Stimulated activated CD8-positive, alpha-beta memory T cell treated with anti-CD3 and anti-CD28 coated beads, Interleukin-4, amount 100 ng/mL, for 24 hours (primary cell): ENCODE data around the gene SOX1.

Source experiments
- DNase-seq: peaks from one replicate; pipeline ENCODE4 v3.0.0-alpha.2; 2020; ENCODE audit warnings: low read depth

Gene SOX1

DNA sequence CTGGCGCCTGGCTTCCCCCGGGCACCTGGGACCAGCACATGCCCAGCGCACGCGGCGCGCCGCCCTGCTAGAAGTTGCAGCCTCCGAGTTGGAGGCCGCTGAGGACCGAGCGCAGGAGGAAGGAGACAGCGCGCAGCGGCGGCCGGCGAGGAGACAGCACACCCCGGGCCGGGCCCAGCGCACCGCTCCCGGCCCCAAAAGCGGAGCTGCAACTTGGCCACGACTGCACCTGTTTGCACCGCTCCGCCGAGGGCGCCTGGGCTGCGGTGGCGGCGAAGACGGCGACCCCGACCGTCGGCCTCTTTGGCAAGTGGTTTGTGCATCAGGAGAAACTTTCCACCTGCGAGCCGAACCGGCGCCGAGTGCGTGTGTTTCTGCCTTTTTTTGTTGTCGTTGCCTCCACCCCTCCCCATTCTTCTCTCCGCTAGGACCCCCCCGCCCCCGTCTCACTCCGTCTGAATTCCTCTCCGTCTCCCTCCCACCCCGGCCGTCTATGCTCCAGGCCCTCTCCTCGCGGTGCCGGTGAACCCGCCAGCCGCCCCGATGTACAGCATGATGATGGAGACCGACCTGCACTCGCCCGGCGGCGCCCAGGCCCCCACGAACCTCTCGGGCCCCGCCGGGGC lies at the start of gene SOX1:
SOX1 (plus strand) TSS at position 34 of the 626 bp plus-strand sequence; CDS start at position 544, 510 bp downstream.
- no peak for DNase-seq

DNA sequence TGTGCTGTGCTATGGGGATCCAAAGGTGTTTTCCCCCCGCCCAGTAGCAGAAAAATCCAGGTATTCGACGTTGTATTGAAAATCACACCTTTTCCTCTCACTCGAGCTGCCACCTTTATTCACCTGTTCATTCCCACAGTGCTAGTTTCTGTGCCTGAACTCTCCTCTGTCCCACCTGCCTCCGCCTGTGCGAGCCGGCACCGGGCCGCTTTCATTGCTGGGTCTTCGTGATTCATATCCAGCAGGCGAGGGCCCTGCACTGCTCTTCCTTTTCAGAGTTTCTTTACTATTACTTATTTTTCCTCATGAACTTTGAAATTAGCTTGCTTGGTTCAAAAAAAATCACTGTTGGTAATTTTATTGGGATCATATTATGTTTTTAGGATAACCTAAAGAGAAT lies 42.4 kb upstream of the SOX1 start:
- no peak for DNase-seq

DNA sequence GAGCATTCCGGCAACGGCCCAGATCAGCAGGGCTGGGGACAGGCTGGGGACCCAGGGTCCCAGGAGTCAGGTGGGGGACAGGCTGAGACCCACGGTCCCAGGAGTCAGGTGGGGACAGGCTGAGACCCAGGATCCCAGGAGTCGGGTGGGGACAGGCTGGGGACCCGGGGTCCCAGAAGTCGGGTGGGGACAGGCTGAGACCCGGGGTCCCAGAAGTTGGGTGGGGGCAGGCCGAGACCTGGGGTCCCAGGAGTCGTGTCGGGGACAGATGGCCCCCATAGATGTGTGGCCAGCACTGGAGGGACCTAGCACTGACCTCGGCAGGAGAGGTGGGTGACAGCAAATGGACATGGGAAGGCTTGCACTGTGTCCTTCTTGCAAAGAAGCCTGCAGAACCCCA lies 39.7 kb upstream of the SOX1 start:
- no peak for DNase-seq

DNA sequence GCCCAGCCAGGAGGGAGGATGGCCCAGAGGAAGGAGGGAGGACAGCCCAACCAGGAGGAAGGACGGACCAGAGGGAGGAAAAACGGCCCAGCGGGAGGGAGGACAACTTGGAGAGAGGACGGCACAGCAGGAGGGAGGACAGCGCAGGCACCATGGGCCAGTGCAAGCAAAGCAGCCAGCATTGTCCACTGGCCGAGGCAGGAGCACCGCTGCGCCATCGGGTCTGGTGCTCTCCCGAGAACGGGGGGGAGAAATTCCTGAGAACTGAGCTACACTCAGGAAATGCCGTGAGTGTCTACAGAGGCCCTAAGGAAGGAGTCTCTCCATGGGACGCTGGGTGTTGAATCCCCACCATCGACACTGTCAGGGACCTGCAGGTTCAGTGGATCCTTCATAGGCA lies 38.5 kb upstream of the SOX1 start:
- no peak for DNase-seq

DNA sequence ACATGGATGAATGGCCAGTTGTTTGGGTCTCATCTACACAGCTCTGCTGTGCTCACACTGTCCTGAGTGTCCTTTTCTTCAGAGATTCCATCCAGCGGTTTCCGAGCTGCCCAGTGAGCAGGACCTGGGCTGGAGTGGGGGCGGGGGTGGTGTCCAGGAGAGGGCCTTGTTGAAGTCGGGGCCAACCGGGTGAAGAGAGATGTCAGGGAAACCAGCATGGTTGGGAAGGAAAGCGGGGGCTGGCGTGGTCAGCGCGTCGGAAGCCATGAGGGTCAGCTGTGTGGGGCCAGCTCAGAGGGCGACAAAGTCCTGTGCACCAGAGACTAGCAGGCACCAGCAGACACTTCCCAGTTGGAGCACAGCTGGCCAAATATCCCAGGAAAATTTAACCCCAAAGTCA lies 37.8 kb upstream of the SOX1 start:
- no peak for DNase-seq

DNA sequence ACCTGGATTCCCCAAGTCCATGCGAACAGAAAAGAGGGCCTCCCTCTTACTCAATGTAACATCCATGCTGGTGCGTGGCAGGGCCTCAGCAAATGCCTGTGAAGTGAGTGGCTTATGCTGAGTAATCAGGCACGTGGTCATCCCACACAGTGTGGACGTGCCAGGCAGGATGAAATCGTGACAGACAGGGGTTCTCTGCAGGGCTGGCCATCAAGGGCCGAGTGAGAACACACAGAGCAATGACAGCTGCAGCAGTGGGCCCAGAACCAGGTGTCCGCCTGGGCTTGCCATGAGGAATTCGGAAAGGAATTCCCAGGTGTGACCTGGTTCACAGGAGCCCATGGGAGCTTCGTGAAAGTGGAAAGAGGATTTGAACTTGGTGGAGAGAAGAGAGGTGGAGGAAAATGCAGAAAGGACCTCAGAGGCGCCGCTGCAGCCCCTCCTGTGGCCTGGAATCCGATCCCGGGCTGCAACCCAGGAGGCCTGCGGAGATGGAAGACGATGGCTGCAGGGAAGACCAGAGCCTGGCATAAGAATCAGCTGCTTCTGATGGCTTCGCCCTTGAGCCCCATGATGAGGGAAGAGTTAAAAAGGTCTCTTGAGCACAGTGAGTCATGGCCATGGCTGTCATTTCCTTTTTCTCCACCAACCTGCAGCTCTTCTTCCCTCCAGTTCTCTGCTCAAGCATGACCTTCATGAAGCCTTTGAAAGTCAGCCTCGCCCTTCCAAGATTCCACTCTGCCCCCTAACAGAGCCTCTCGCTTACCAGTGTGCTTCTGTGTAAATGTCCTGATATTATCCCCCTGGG lies 34.6 kb upstream of the SOX1 start:
- DNase-seq, result no peak

DNA sequence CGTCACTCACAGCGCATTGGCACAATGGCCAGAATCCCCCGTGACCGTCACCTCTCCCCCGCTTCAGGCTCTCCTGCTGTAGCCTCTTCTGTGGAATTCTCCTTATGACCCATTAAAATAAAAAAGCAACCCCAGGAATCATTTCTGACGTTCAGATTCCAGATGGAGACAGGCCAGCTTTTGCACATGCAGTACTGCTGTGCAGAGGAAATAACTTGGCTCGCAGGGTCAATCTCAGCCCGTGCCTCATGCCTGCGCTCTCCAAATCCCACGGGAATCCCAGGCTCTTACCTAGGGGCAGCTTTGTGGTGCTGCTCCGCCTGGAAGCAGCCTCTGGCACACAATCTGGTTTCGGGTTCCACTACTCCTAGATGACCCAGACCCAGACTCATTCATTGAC lies 32.7 kb upstream of the SOX1 start:
- DNase-seq, result no peak

DNA sequence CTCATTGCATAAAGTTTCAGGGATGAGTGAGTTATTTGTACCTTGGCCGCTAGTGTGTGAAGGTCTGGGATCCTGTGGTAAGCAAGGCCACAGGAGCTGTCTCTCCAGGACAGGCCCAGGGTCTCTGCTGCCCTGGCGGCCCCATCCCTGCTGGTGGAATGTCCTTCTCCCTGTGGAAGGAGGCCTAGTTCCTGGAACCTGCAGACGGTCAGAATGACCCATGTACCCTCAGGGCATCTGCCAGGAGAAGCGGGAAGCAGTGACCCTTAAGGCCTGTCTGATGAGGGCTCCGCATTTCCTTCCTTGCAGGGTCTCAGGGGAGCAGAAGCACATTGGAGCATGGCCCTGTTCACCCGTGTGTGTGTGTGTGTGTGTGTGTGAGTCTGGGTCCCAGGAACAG lies 32.1 kb upstream of the SOX1 start:
- no peak for DNase-seq

DNA sequence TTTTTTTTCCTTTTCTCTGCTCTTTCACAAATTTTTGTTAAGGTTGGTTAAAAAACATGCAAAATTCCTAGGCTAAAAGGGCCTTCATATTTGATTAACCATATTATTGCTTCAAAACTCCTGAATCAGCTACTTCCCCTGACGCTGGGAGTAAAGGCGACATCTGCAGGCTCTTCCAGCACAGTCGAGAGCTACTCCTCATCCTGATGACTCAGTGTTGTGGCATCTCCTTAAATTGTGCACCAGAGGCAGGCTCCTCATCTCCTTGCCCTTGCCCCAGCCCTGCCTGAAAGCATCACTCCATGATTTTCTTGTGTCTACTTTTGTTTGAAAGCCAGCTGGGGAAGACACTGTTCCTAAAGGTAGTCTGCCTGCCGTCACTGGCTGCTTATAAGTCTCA lies 24.5 kb upstream of the SOX1 start:
- DNase-seq, result no peak

DNA sequence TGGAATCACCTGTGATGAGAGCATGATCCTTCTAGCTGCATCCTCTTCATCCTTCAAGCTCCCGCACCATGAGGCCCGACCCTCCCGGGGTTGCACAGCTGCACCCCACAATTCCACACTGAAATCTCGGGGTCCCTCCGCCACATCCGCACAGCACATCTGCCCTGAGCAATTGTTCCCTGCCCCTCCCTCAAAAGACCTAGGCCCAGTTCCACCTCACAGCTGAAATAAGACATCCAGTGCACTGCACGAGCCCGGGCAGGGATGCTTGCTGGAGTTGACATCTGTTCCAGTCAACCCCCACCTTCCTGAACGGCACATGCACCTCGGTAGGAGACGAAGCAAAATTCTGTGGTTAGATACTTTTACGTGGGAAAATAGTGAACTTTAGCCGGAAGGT lies 14.7 kb upstream of the SOX1 start:
- no peak for DNase-seq

DNA sequence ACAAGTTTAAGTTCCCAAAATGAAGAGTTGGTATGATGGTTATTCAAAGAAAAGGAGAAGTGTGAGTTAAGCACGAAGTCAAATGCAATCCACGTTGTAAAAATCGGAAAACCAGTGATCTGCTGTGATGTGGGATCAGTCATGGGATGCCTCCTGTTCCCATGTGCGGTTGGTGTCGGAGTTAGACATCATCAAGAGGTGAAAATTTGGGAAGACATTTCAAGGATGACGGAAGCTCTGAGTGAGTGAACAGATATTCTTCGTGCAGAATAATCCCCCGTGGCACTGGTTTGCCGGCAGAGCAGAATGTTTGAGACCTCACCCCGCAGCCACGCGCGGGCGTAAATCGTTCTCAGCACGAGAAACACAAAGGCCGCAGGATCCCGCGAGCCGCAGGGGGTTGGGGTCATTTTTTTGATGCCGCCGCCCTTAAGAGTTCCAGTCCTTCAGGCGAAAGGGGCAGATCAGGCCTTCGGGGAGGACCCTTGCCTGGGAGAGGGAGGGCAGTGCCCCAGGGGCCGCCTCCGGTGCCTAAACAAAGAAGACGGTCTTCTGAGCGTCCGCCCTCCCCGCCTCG lies 13.7 kb upstream of the SOX1 start:
- DNase-seq, result no peak

DNA sequence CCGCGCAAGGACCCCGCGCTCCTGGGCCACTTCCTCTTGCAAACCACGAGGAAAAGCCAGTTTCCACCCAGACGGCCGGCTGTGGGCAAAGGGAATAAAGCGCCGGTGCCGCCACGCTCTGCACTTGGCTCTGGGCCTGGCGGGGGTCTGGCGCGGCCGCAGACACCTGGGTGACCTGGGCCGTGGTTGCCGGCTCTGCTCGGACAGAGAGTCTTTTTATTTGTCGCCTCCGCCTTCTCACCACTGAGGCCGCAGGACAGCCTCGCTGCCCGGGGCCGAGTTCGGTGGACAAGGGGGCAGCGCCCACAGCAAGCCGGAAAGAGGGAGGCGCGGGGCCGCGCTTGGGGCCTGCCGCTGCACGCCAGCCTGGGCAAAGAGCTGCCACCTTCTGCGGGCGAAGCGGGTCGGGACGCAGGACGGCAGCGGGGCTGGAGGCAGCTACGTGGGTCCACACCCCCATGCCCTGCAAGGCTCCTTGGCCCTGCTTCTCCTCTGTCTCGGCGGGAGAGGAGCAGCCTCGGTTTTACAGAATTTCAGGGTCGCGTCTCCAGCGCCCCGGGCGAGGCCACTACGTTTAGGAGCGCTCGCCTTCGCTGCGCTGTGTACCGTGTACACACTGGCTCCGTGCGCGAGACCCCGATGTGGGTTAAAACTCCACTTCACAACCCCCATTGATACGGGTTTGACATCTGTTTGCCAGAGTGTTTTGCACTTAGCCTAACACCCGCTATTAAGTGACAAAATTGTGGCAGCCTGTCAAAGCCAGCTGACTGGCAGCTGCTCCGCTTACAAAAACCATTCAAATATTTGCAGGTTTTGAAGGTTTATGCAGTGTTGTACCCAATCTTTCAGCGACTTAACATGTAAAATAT lies 13.0 kb upstream of the SOX1 start:
- no peak for DNase-seq

DNA sequence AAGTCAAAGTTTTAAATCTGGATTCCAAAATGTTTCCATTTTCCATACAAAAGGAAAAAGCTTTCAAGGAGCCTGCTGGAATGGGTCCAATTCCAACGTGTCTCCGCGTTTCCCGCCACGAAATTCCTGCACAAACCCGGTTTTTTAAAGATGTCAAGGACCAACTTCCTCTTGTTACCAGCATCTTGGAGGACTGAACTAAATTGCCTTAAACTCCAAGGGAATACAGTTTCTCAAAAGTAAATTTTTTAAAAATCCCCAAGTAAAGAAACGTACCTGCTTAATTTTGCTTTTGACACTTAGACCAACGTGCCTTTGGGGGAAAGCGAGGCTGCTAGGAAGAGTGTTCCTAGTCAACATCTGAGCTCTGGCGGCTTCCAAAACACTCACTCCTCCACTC lies 12.3 kb upstream of the SOX1 start:
- DNase-seq, result no peak

DNA sequence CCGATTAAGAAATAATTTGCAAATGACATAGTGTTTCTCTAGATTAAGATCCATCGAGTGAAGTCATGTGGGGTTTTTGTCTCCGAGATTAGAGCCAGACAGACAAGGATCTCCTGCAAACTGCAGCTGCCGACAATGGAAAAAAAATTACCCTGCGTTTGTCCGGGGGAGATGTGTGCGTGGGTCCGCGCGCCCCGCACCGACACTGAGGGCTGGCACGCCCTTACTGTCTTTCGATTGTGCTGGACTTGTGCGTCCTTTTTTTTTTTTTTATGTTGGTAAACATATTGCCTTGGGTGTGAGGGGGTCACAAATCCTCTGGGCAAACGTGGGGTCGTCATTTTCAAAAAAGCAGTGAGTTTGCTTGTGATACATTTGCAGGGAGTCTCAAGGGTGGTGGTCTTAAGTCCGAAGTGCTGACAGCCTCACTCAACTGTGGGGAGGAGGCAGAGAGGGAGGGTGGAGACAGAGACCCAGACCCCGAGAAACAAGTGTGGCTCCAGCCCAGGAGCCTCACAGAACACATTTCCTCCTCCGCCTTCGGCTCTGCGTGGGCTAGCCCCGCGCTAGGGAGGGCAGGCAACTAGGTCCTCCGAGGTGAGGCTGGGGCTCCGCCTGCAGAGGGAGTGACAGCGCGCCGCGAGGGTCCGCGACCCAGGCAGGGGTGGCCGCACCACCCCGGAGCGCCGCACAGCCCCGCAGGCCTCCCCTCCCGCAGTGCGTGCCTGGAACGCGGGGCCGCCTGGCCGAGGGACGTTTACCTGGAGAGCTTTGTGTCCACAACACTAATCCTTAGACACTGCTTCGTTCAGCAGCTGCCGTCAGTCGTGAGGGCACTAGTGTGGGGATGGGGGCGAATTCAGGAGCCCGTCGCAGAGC lies 11.7 kb upstream of the SOX1 start:
- DNase-seq, result no peak

DNA sequence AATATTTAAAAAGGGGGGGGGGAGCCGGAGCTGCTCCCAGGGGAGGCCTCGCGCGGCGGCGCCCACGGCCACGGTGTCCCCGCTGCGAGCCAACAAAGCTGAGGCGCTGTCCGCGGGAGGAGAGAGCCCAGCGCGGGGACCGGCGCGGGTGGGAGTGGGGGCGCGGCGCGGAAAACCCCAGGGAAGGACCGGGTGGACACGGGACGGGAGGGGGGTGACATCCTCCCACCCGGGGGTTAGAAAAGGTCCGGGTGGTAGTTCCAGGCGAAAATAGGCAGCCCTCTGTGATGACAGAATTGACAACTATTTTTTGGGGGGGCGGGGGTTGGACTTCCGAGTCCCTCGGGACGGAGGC lies 11.1 kb upstream of the SOX1 start:
- no peak for DNase-seq

DNA sequence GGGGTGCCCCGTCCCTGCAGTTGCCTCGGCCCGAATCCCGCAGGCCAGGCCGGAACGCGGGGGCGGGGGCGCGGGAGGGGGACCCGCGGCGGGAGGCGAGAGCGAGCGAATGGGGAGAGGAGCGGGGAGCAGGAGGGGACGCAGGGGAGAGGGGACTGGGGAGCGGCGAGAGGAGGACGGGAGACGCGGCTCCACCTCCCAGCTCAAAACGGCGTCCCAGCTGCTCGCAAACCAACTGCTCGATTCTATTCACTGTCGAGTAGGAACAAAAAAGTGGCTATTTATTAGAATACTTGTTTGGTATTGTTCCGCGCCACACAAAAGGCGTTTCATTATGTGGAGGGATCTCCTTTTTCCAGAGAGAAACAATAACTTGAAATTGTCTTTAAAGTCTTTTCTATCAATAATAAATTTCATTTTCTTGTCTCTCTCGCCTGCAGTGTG lies 10.6 kb upstream of the SOX1 start:
- DNase-seq, result no peak

DNA sequence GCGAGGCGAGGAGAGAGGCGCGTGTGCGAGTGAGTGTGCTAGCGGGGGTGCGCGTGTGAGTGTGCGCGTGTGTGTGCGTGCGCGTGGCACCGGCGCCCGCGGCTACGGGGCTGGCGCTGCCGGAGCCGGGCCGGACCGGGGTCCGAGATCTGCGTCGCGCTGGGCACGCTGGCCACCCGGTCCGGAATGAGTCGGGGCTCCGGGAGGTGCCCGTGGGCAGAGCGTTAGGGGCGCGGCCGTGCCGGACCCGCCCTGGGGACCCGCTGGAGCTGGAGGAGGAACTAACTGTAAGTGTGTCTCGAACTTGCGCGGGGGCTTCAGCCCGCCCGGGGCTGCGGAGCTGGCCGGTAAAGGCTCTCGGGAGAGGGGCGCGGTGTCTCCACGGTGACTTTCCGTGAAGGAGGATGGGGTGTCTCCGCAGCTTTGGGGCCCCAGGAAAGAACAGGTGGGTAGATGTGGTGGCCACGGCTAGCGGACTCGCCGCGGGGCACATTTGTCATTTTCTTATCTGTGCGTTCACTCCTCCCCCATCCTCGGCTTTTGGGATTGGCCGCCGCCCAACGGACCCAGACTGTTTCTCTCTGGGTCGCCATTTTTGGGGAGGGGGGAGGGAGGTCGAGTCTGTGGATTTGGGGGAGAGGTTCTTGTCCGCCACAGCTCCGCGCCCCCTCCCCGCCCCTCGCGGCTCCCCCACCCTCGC lies 10.1 kb upstream of the SOX1 start:
- no peak for DNase-seq

DNA sequence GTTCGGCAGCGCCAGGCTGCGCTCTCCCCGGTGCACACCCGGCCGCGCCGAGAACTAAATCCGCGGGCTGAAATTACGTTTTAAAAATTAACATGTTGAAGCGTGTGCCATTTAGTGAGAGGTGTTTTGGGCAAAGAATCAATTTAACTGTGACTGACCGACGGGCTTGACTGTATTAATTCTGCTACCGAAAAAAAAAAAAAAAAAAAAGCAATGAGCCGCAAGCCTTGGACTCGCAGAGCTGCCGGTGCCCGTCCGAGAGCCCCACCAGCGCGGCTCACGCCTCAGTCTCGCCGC lies 9.6 kb upstream of the SOX1 start:
- no peak for DNase-seq

DNA sequence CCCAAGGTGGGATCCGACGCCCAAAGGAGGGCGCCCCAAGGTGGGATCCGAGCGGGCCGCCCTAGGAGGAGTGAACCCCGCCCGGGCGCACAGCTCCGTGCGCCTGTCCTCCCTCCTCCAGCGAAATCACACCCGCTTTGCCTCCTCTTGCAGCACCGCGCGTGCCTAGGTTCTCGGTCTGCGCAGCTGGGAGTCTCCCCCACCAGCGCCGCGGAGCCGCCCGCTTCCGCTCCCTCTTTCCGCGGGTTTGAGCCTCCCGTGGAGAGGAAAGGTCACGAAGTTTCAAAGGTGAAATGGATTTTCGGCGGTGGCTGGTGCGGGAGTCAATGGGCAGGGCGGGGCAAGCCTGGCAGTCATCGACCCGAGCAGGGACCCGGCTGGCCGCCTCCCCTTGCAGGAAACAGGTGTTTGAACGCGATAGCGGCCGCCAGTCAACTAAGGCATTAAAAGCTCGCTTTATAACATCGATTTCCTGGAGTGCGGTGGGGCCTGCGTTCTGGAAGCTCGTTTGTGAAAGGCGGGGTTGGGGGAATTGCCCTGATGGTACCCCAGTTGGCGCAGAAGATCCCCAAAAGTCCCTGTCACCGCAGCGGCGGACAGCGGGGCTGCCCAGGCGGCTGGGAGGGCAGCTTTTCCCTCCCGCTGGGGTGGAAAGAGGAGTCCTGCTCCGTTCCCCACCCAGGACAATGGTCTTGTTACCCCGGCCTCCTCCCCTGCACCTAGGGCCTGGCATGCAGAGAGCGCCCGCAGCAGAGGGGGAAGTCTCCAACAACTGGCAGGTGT lies 9.0 kb upstream of the SOX1 start:
- DNase-seq, result no peak

DNA sequence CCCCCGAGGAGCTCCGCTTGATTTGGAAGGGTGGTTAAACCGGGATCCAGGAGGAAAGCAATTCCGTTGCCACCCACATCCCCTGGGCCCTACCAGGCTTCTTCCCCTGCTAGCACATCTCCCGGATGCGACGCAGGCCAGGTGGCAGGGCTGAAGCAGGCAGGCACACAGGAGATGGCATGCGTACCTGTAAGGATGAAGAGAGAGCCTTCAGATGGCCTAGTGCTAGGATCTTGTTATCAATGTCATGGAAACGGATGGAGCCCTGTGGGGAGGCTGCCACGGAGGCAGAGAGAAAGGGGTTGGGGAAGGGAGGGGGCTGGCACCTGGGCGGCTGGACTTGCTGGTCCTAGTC lies 8.5 kb upstream of the SOX1 start:
- no peak for DNase-seq

DNA sequence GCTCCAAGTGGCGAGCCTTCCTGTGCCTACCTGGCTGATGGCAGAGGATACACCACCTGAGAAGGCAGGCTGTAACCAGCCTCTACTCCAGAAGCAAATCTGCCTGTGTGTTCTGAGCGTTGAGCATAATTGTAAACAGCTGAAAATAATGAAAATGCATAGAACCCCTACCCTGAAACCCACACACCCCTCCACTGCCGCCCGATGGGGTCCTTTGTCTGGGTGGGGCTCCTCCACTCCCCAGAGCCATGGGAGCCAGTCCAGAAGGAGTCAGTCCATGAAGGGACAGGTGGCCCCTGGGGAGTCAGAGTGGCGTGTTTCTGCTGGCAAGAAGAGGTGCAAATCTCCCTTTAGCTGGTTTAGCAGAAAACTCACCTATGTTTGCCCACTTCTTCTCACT lies 8.0 kb upstream of the SOX1 start:
- DNase-seq, result no peak
